GM18505 (cell line): Measurements from ENCODE around the gene COL11A2.

Source experiments
- ATAC-seq: cut with Tn5 transposase; IDR thresholded peaks from one replicate; pipeline ENCODE4 v1.9.1; 2021; ENCODE audit not compliant: unreplicated experiment
- POLR2A ChIP-seq: IDR thresholded peaks from 4 replicates; pipeline ENCODE4 v1.6.1; 2011; ENCODE audit warnings: borderline replicate concordance; ENCODE audit not compliant: insufficient read depth, insufficient read length; ENCODE audit errors: extremely low read depth

COL11A2 gene

GRCh38 chr6:33212857-33213165, 20.5 kb upstream of the COL11A2 start:
- TF ChIP-seq POLR2A: no peak
- ATAC-seq: no peak

DNA sequence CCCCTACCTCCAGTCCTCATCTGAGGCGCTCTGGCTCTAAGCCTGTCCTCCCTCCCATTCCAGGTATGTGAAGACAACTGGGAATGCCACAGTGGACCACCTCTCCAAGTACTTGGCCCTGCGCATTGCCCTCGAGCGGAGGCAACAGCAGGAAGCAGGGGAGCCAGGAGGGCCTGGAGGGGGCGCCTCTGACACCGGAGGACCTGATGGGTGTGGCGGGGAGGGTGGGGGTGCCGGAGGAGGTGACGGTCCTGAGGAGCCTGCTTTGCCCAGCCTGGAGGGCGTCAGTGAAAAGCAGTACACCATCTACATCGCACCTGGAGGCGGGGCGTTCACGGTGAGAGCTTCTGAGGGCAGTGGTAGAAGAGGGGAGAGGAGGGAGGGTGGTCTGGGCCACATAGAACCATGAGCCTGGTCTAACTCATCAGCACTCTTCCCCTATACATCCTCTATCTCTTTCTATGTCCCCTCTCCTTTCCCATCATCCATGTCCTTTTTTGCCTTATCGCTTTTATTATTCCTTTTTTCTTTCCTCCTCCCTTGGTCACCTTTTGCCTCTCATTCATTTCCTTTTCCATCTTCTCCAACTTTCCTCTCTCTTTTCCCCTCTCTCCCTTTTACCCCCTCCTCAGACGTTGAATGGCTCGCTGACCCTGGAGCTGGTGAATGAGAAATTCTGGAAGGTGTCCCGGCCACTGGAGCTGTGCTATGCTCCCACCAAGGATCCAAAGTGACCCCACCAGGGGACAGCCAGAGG, 19.6 kb upstream of the COL11A2 start:
- no peak for TF ChIP-seq POLR2A
- ATAC-seq: no peak

DNA sequence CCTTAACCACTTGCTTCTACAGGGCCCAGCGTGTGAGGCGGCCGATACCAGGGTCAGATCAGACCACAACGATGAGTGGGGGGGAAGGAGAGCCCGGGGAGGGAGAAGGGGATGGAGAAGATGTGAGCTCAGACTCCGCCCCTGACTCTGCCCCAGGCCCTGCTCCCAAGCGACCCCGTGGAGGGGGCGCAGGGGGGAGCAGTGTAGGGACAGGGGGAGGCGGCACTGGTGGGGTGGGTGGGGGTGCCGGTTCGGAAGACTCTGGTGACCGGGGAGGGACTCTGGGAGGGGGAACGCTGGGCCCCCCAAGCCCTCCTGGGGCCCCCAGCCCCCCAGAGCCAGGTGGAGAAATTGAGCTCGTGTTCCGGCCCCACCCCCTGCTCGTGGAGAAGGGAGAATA, 18.9 kb upstream of the COL11A2 start:
- no peak for TF ChIP-seq POLR2A
- ATAC-seq: no peak

DNA sequence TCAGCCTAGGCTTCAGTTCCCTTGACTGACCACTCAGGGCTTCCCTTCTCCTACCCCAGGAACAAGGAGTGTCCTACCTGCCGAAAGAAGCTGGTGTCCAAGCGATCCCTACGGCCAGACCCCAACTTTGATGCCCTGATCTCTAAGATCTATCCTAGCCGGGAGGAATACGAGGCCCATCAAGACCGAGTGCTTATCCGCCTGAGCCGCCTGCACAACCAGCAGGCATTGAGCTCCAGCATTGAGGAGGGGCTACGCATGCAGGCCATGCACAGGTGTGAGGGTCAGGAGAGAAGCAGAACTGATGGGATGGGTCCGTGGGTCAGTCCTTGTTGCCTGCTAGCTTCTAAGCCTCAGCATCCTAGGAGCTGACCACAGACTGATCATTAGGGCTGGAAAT, 17.6 kb upstream of the COL11A2 start:
- no peak for ATAC-seq
- no peak for TF ChIP-seq POLR2A

DNA sequence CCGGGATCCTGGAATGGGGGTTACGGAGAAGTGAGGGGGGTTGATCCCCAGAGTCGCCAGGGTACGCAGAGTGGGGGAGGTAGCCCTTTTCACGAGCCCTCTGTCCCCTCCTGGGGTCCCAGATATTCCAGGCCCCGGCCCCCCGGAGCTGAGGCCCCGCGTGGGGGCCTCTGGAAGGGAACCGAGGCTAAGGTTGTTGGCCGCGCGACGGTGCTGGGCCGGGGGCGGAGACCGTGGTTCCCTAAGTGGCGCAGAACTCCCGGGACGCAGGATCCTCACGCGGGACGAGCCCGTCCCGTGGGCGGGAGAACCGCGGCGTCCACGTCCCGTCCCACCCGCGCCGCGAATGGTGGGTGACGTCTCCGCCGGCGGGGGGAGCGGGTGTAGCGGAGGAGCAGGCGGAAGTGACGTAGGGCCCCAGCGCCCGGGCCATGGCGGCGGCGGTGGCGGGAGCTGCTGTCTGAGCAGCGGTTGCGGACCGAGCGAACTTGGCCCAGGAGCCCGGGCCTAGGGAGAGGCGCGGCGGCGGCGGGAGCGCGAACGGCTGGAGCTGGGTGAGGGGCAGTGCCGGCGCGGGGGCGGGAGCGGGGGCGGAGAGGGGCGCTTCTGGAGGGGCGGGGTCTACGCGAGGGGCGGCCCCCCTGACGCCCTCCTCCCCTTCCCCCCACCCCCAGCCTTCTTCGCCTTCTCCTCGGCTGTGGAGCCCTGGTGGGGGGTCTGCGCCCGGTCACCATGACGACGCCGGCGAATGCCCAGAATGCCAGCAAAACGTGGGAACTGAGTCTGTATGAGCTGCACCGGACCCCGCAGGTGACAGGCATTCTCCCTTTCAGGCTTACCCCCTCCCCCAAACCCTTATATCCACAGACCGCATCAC, 16.1 kb upstream of the COL11A2 start, which contains the start of gene RING1:
RING1 (plus strand) TSS at position 410 of the 877 bp plus-strand sequence; CDS start at position 733, 323 bp downstream.
- peak; percentile 50 for ATAC-seq
- TF ChIP-seq POLR2A: peak; percentile 96

GRCh38 chr6:33207552-33208090, 15.4 kb upstream of the COL11A2 start:
- no peak for TF ChIP-seq POLR2A
- no peak for ATAC-seq

DNA sequence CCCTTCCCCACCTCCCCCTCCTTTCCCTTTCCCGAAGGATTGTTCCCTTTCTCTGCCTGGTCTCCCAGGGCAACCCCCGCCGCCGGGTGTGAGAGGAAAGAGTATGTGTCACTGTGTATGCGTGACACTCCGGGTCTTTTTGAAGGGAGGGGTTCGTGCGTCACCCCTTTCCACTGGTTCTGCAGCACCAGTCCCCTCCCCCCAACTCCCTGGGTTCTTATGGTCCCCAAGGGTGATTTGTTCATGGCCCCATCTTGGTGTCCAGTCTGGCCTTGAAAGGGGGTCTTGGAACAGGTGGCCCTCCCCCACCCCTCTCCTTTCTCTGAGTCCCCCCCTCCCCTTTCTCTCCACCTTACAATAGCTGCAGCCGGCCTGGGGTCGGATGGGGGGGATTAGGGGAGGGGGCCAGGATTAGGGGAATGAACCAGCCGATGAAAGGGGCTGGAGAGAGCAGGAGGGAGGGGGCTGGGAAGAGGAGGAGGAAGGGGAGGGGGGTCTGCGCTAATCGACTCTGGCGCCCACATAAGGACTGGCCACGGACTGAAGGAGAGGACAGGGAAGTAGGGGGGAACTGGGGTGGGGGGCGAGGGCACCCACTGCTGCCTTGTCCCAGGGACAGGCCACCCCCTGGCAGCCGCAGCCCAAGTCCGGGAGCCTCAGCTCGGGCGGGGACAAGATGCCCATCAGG, 14.7 kb upstream of the COL11A2 start:
- TF ChIP-seq POLR2A: no peak
- ATAC-seq: no peak

DNA sequence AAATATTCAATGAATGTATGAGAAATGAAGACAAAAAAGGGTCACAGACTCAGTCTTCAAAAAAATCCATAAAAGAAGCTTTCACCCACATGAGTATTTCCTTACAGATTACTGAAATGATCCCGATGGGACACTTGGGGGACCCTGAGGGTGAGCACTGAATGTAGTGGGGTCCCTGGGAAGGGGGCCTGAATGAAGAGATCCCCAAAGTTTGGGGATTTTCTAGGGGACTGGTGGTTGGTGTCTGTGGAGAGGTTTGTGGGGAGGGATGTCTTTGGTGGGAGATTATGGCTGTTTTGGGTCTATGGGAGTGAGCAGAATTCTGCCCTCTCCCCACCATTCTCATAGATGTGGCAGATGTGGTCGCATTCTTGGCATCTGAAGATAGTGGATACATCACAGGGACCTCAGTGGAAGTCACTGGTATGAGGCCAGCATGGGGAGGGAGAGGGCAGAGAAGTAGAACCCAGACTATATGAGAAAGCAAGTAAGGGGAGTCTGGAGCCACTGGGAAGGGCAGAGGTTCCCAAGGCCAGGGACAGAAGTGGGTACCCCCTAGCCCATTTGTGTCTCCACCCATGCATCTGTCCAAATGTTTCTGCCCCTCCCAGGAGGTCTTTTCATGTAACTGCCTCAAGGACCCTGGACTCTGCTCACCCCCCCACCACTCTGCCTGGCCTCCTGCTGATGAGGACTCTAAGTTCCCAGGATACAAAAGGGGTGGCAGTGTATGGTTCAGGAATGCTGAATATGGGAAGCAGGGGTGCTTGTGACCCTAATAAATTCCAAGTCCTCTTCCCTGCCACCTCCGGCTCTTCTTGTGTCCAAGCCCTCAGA, 14.0 kb upstream of the COL11A2 start:
- no peak for TF ChIP-seq POLR2A
- no peak for ATAC-seq

GRCh38 chr6:33205191-33206026, 13.1 kb upstream of the COL11A2 start:
- TF ChIP-seq POLR2A: no peak
- ATAC-seq: no peak

- peak; percentile 36 for ATAC-seq
These were observed 12.3 kb upstream of the COL11A2 start, which contains the start of gene HSD17B8 for GRCh38 chr6:33204415-33205190. TSS of gene HSD17B8 (plus strand) at chr6:33204655. CDS start at chr6:33204669, 14 bp downstream.

GRCh38 chr6:33204165-33204414, 11.8 kb upstream of the COL11A2 start:
- TF ChIP-seq POLR2A: no peak
- no peak for ATAC-seq

More at GRCh38 chr6:33204415-33205190, 12.3 kb upstream of the COL11A2 start, which contains the start of gene HSD17B8:
- TF ChIP-seq POLR2A: peak; percentile 54
